ENCODE results near the gene EPHA2.
A peak's percentile ranks its signal among the peaks of the same experiment; 100 is the strongest.
"Not testable (repeated sequence)": the region's sequence is repeated elsewhere in the genome, so short reads cannot be mapped to it uniquely, and the experiment has no call there.

The EPHA2 gene

DNA sequence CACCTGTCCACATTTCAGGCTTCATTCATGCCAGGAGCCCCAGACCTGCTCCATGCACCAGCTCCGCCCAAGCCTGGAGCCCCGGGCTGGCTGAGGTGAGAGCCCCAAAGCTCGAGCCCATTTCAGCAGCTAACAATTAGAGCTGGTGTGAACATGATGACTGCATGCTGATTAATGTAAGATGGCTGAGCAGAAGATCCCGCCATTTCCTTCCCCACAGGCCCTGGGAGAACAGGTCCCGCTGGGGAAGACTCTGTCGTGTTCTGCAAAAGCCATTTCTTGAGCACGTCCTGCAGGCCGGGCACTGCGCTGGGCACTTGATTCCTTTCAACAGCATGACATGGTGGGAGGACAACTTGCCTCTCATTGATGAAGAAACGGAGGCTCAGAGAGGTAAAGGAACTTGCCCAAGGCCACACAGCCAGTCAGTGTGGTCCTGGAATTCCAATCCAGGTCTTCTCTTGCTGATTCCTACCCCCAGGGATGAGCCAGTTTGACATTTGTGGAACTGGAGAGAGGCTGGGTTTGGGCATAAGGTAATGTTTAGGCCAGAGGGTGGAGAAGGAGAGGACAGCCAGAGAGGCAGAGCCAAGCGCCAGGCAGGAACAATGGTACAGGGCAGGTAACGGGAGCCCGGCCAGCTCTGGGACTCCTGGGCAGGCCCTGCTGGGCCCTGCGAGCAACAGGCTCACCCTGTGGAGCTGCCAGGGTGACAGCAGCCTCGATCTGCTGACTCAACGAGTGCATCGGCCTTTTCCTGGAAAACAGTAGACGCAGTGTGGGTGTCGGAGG, 28.1 kb upstream of the EPHA2 start:
- DNase-seq, result no peak

GRCh38 chr1:16183179-16183578, 27.3 kb upstream of the EPHA2 start:
- no peak for DNase-seq

DNA sequence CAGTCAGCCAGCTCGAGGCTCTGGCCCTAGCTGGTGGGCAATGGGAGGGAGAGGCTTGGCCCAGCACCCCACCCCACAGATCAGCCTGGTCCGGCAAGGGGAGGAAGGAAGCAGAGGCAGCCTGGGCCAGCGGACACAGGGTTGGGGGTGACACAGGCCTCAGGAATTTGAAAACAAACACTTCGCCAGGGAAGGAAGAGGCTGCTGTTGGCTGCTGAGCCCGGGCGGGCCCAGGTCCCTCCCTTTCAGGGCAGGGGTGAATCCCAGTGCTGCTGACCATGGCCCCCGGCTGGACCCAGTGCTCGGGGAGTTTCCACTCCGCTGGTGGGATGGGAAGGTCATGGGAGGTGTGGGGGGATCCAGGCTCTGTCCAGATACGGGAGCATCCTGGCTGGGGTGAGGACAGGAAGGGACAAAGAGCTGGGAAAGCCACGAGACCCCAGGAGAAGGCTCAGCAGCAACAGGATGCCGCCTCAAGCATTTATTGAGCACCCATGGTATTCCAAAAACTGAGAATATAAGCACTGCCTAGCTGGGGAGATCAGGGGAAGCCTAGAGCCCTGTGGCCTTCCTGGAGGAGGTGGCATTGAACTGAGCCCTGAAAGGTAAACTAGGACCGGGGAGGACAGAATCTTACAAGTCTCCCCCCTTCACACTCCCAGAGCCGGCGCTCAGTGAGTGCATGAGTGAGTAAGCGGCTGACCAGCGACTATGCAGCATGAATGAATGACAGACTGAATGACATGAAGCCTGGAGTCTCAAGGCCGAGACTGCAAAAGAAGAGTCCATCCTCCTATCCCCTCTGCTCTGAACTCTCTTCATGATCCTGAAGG, 26.2 kb upstream of the EPHA2 start:
- DNase-seq, result no peak

GRCh38 chr1:16180291-16180824, 24.5 kb upstream of the EPHA2 start:
- DNase-seq, result no peak

DNA sequence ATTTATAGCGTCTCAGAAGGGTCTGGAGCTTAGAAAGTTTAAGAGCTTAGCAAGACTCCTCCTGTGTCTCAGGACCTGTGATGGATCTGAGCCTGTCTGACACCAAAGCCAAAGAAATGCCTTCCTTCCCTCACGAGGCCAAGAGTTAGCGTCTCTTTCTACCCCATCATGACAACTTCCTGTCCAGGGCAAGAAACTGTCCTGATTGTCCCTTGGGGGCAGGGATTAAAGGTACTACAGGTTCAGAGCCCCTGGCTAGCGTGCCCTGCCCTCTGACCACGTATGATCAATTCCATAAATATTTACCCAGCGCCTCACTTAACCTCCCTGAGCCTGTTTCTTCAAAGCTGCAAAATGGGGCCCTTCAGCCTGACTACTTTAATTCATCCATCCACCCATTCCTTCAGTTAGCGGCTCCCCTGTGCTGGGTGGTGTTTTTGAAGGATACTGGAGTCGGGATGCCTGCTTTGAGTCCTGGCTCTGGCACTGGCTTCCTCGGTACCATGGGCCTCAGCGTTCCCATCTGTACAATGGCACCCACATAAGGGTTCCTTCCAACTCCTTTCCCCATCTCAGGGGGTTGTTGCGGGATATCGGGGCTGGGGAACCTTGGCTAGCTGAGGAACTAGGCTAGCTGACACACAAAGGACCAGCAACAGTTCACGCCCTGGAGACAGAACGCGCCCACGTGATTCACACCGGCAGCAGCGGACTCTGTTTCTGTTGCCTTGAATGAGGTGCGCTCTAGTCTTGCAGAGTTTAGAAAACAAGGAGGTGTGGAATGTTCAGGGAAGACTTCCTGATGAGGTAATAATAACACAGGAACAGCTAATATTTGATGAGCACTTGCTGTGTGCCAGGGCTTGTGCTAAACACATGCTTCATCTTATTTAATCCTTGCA, 23.0 kb upstream of the EPHA2 start:
- no peak for DNase-seq

- DNase-seq, result no peak
Measured at GRCh38 chr1:16177306-16177705, 21.4 kb upstream of the EPHA2 start.

DNA sequence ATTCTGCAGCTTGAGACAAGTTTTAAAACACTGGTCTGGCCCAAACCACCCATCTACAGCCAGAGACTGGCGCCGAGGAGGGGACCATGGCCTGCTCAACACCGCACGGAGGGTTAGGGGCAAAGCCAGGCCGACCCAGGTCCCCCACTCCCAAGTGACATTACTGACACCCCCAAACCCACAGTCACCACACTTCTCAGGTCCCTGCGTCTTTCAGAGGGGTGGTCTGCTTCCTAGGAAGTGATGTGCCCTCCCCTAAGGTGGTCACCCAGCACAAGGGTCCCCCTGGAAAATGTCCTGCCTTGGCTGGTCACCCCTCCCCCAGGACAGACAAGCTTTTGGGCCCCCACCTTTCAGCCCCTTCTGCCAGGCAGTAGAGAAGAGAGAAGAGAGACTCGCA, 20.8 kb upstream of the EPHA2 start:
- DNase-seq, result no peak

GRCh38 chr1:16175610-16176553, 20.0 kb upstream of the EPHA2 start:
- DNase-seq, result no peak

GRCh38 chr1:16174886-16175598, 19.2 kb upstream of the EPHA2 start:
- no peak for DNase-seq

GRCh38 chr1:16174261-16174868, 18.5 kb upstream of the EPHA2 start:
- no peak for DNase-seq

DNA sequence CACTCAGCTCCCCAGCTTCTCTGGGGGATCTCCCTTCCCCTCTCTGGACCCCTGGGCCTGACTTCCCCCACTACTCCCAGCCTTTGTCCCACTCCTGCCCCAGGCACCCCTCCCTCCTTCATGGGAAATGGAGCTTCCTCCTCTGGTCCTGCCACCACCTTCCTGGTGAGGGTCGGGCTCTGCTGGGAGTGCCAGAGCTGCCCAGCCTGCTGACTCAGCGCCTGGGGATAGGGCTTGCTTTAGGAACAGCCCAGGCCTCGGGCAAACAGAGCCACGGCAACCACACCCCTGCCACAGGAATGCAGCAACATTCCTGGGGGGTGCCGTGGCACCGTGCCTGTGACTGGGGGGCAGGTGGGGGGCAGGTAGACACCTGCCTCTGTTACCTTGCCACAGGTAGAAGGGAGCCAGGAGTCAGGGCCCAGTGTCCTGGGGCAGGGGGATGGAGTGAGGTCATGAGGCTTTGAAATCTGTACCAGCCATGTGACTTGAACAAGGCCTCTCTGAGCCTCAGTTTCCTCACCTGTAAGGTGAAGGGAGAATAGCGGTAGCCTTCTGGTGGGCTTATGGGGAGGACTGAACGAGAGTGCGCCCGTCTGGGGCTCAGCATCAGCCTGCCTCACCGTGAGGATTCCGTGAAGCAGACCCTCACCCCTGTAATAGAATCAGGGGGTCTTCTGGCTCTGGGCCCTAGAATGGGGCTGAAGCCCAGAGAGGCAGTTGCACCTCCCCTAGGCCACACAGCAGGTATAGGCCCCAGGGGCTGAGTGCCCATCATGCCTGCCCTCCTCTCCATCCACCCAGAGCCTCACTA, 17.8 kb upstream of the EPHA2 start:
- DNase-seq, result no peak

DNA sequence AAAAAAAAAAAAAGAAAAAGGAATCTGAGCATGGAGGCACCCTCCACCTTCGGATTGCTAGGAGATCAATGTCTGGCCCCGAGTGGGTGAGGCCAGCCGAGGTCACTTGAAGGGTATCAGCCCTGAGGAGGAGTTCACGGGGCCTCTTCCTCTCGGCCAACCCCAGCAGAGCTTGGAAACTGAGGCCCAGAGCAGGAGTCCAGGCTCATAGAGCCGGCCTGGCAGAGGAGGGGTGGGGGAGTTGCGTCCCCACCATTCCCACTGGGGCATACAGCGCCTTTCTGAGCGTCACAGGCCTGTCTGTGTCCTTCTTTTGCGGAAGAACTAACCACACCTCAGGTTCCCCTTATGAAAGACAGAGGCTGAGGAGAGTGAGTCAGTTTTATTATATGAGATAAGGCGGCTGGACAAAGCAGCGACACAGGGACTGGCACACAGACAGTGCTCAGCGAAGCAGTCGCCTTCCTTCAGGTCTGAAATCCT, 17.1 kb upstream of the EPHA2 start:
- DNase-seq, result peak; percentile 65 to 73

DNA sequence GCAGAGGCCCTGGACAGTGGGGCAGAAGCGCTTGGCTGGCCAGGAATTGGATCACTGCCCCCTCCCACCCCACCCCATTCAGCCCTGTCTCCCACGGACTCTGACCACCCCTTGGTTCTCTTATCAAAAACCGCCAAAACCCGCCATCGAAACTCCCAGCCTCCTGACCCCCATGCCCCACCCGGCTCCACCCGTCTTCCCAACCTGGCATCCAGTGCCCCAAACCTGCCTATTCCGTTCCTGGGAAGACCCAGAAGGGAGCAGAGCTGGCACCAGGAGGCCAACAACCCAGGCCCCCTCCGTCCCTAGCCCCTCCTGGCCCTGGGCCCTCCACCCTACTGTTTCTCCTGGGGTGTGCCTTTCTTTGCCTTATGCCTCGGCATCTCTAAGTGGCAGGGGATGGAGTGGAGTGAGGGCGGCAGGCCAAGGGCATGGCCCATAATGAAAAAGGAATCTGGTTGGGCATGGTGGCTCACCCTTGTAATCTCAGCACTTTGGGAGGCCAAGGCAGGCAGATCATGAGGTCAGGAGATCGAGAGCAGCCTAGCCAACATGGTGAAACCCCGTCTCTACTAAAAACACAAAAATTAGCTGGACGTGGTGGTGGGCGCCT, 16.5 kb upstream of the EPHA2 start:
- DNase-seq, result no peak

- DNase-seq, result no peak
Measured at GRCh38 chr1:16171314-16172151, 15.7 kb upstream of the EPHA2 start.

GRCh38 chr1:16170283-16170673, 14.4 kb upstream of the EPHA2 start:
- no peak for DNase-seq

- DNase-seq, result no peak
Measured at GRCh38 chr1:16168622-16169360, 12.9 kb upstream of the EPHA2 start.

GRCh38 chr1:16168144-16168495, 12.3 kb upstream of the EPHA2 start:
- DNase-seq, result not testable (repeated sequence)

Data from AML-193 (cell line).